CD4-positive, alpha-beta T cell treated with Interferon alpha-2 for 1 hour (primary cell): Measurements from ENCODE around the gene TBCD.

ENCODE experiments used
- DNase-seq, 2 donors: peaks; one replicate each; pipeline ENCODE4 v3.0.0-alpha.2; 2020 to 2022

Gene TBCD

GRCh38 chr17:82872591-82873520, 121.0 kb downstream of the TBCD start:
- DNase-seq = peak in 1 of 2 donors; percentile 28

GRCh38 chr17:82873521-82873920, 121.7 kb downstream of the TBCD start:
- no peak for DNase-seq

- no peak for DNase-seq
These were observed 122.4 kb downstream of the TBCD start for GRCh38 chr17:82874011-82874835.

- no peak for DNase-seq
These were observed 123.6 kb downstream of the TBCD start for GRCh38 chr17:82875407-82875856.

- no peak for DNase-seq
These were observed 124.3 kb downstream of the TBCD start for GRCh38 chr17:82876149-82876548.

GRCh38 chr17:82876602-82877379, 124.9 kb downstream of the TBCD start:
- DNase-seq = no peak

- DNase-seq = no peak
These were observed 126.7 kb downstream of the TBCD start for GRCh38 chr17:82878527-82878926.

GRCh38 chr17:82879241-82879640, 127.4 kb downstream of the TBCD start:
- no peak for DNase-seq

- no peak for DNase-seq
These were observed 128.9 kb downstream of the TBCD start for GRCh38 chr17:82880620-82881323.

- no peak for DNase-seq
These were observed 129.5 kb downstream of the TBCD start for GRCh38 chr17:82881324-82881823.

GRCh38 chr17:82881900-82882714, 130.2 kb downstream of the TBCD start:
- no peak for DNase-seq

GRCh38 chr17:82882715-82883418, 131.0 kb downstream of the TBCD start:
- peak; percentile 82 to 84 for DNase-seq

GRCh38 chr17:82883419-82884031, 131.7 kb downstream of the TBCD start:
- no peak for DNase-seq

GRCh38 chr17:82884341-82884969, 132.6 kb downstream of the TBCD start:
- DNase-seq = peak in 1 of 2 donors; percentile 29

GRCh38 chr17:82884970-82885353, 133.1 kb downstream of the TBCD start:
- peak; percentile 31 to 53 for DNase-seq

- DNase-seq = no peak
These were observed 135.6 kb downstream of the TBCD start for GRCh38 chr17:82887255-82888164.

- no peak for DNase-seq
These were observed 137.0 kb downstream of the TBCD start for GRCh38 chr17:82888583-82889495.
